Measurements from ENCODE around the gene PLEKHG4B.
A peak's percentile ranks its signal among the peaks of the same experiment; 100 is the strongest.

Gene PLEKHG4B

GRCh38 chr5:160173-160510 lies 68.2 kb downstream of the PLEKHG4B start:
- Histone ChIP-seq H3K4me1 (peaks cover 44 to 89% (median 81%) of the 10 kb centered on the region in 10 experiments), H3K27me3 (peaks cover 0 to 52% (median 0%) of the 10 kb centered on the region in 11 experiments; a peak in 5 of 22 replicates), H3K9ac (peak overlapping the region in 2 of 11 experiments; percentile 41 to 55; a peak in 4 of 22 replicates), H3K4me3 (0 out of 20 replicates have a peak overlapping the region, but pooled peaks of 1 of the 10 experiments have one; percentile 48), H3K4me2 (peak overlapping the region; percentile 72 to 97 (median 92); a peak in 18 of 22 replicates), H3K27ac (peak overlapping the region in 4 of 11 experiments; percentile 57 to 66 (median 64); a peak in 8 of 22 replicates), H3K9me3 (replicated peaks in 1 of 11) (peaks cover 0 to 8% (median 0%) of the 10 kb centered on the region in 11 experiments; a peak in 6 of 22 replicates), H4K20me1 (peaks cover 0 to 44% (median 17%) of the 10 kb centered on the region in 11 experiments; a peak in 11 of 22 replicates), H3K36me3 (peaks cover 0 to 81% (median 24%) of the 10 kb centered on the region in 11 experiments; a peak in 12 of 22 replicates)
- TF ChIP-seq Cebpa-rat (IDR thresholded peaks at IDR 0.05), result no peak

DNA sequence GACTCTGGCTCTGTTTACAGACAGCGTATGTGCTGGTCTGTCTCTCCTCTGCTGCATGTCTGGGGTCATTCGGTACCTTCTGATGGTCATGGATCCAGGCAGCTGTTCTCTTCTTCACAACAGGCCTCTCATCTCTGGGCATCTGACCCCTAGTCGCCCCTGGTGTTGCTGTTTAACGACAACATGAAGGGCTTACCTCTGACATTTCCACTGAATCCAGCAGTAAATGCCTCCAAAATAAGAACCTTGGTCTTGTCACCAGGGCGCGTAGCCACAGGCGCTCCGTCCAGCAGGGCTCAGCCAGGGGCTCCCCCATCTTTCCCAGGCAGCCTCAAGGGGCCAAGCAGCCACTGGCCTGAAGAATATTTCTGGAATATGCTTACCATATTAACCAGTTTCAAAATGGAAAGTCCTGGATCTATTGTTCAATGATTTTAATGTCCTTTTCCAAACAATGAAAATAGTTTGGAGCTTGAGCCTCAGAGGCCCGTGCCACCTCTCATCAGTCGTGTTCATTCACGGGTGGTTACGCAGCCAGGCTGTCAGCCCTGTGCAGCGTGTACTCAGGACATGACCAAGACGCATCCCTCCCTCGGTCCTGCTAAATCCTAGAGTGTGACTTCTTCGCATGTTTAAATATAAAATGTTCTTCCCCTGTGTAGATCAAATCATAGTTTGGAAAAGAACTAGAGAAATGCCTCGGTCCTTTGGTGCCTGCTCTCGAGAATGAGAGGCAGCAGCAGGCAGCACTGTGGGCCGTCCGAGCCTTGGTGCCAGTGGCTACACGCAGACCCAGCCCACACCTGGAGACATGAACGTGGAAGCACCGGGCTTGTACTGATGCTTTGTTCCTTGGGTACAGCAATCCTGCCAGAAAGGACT lies 69.2 kb downstream of the PLEKHG4B start:
- Histone ChIP-seq H3K4me3 (no peak overlapping the region), H4K20me1 (peaks cover 0 to 34% (median 17%) of the 10 kb centered on the region in 11 experiments; a peak in 11 of 22 replicates), H3K9me3 (replicated peaks in 1 of 11) (peaks cover 0 to 8% (median 0%) of the 10 kb centered on the region in 11 experiments; a peak in 6 of 22 replicates), H3K4me2 (peak overlapping the region in 9 of 11 experiments; percentile 50 to 94 (median 77); a peak in 17 of 22 replicates), H3K27me3 (peaks cover 0 to 42% (median 0%) of the 10 kb centered on the region in 11 experiments; a peak in 5 of 22 replicates), H3K27ac (peak overlapping the region in 4 of 11 experiments; percentile 47 to 60 (median 48); a peak in 2 of 22 replicates), H3K36me3 (peaks cover 0 to 73% (median 16%) of the 10 kb centered on the region in 11 experiments; a peak in 12 of 22 replicates), H3K9ac (peak overlapping the region in 2 of 11 experiments; percentile 29 to 52; a peak in 2 of 22 replicates), H3K4me1 (peaks cover 35 to 79% (median 71%) of the 10 kb centered on the region in 10 experiments)
- no peak for TF ChIP-seq Cebpa-rat (IDR thresholded peaks at IDR 0.05)

DNA sequence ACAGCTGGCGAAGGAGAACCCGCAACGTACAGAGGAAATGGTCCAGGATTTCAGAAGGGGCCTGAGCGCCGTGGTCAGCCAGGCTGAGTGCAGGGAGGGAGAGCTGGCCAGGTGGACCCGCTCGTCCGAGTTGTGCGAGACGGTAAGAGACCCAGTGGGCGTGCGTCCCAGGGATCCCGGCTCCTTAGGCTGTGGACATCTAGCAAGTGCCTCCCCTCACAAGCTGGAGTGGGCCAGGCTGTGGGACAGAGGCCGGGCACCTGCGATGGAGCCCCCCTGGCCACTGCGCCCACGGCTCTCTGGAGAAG lies 69.8 kb downstream of the PLEKHG4B start:
- TF ChIP-seq Cebpa-rat (IDR thresholded peaks at IDR 0.05), result no peak
- H4K20me1 ChIP-seq, result peaks cover 0 to 28% (median 12%) of the 10 kb centered on the region in 11 experiments; a peak in 11 of 22 replicates
- peaks cover 35 to 73% (median 65%) of the 10 kb centered on the region in 10 experiments for H3K4me1 ChIP-seq
- H3K27me3 ChIP-seq, result peaks cover 0 to 36% (median 0%) of the 10 kb centered on the region in 11 experiments; a peak in 5 of 22 replicates
- H3K27ac ChIP-seq, result peak overlapping the region in 8 of 11 experiments; percentile 19 to 60 (median 47); a peak in 11 of 22 replicates
- H3K9me3 ChIP-seq (replicated peaks in 1 of 11), result peaks cover 0 to 8% (median 0%) of the 10 kb centered on the region in 11 experiments; a peak in 6 of 22 replicates
- peaks cover 0 to 67% (median 11%) of the 10 kb centered on the region in 11 experiments; a peak in 11 of 22 replicates for H3K36me3 ChIP-seq
- H3K4me2 ChIP-seq, result peak overlapping the region in 9 of 11 experiments; percentile 50 to 94 (median 77); a peak in 18 of 22 replicates
- peak overlapping the region in 4 of 11 experiments; percentile 20 to 54 (median 40); a peak in 4 of 22 replicates for H3K9ac ChIP-seq
- no peak overlapping the region for H3K4me3 ChIP-seq

- Histone ChIP-seq H3K4me2 (peak overlapping the region; percentile 4 to 94 (median 72); a peak in 20 of 22 replicates), H3K9me3 (replicated peaks in 1 of 11) (peaks cover 0 to 8% (median 0%) of the 10 kb centered on the region in 11 experiments; a peak in 6 of 22 replicates), H3K27ac (peak overlapping the region in 8 of 11 experiments; percentile 19 to 60 (median 47); a peak in 15 of 22 replicates), H3K36me3 (peaks cover 0 to 63% (median 11%) of the 10 kb centered on the region in 11 experiments; a peak in 10 of 22 replicates), H3K4me1 (peaks cover 35 to 72% (median 64%) of the 10 kb centered on the region in 10 experiments), H3K27me3 (peaks cover 0 to 32% (median 0%) of the 10 kb centered on the region in 11 experiments; a peak in 5 of 22 replicates), H4K20me1 (peaks cover 0 to 25% (median 11%) of the 10 kb centered on the region in 11 experiments; a peak in 10 of 22 replicates), H3K4me3 (no peak overlapping the region), H3K9ac (peak overlapping the region in 7 of 11 experiments; percentile 12 to 54 (median 42); a peak in 11 of 22 replicates)
- TF ChIP-seq Cebpa-rat (IDR thresholded peaks at IDR 0.05), result no peak
These were observed 70.2 kb downstream of the PLEKHG4B start for GRCh38 chr5:162190-162564.

GRCh38 chr5:162565-163337 lies 70.8 kb downstream of the PLEKHG4B start:
- Histone ChIP-seq H4K20me1 (peaks cover 0 to 21% (median 11%) of the 10 kb centered on the region in 11 experiments; a peak in 10 of 22 replicates), H3K27ac (peak overlapping the region in 8 of 11 experiments; percentile 19 to 60 (median 47); a peak in 13 of 22 replicates), H3K9me3 (replicated peaks in 1 of 11) (peaks cover 0 to 8% (median 0%) of the 10 kb centered on the region in 11 experiments; a peak in 6 of 22 replicates)

DNA sequence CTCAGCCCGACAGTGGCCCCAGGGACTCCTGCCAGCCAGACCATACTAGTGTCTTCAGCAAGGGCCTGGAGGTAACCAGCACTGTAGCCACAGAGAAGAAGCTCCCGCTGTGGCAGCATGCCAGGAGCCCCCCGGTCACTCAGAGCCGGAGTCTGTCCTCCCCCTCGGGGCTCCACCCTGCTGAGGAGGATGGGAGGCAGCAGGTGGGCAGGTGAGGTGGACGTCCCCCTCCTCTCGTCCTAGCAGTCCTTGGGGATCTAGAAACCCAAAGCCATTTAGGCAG lies 71.3 kb downstream of the PLEKHG4B start:
- Histone ChIP-seq H3K27me3 (peaks cover 0 to 23% (median 0%) of the 10 kb centered on the region in 11 experiments; a peak in 4 of 22 replicates), H3K27ac (peak overlapping the region in 4 of 11 experiments; percentile 18 to 60 (median 46); a peak in 4 of 22 replicates), H3K4me1 (peaks cover 37 to 72% (median 64%) of the 10 kb centered on the region in 10 experiments), H3K9me3 (replicated peaks in 1 of 11) (peaks cover 0 to 8% (median 0%) of the 10 kb centered on the region in 11 experiments; a peak in 6 of 22 replicates), H3K36me3 (peaks cover 0 to 52% (median 9%) of the 10 kb centered on the region in 11 experiments; a peak in 10 of 22 replicates), H4K20me1 (peaks cover 0 to 21% (median 11%) of the 10 kb centered on the region in 11 experiments; a peak in 10 of 22 replicates), H3K4me3 (no peak overlapping the region), H3K4me2 (peak overlapping the region in 9 of 11 experiments; percentile 50 to 94 (median 77); a peak in 12 of 22 replicates), H3K9ac (peak overlapping the region in 1 of 11 experiments; percentile 2; a peak in 1 of 22 replicates)
- TF ChIP-seq Cebpa-rat (IDR thresholded peaks at IDR 0.05), result no peak

More at GRCh38 chr5:162565-163337, 70.8 kb downstream of the PLEKHG4B start:
- peaks cover 0 to 26% (median 0%) of the 10 kb centered on the region in 11 experiments; a peak in 5 of 22 replicates for H3K27me3 ChIP-seq
- H3K36me3 ChIP-seq, result peaks cover 0 to 57% (median 11%) of the 10 kb centered on the region in 11 experiments; a peak in 10 of 22 replicates
- H3K9ac ChIP-seq, result peak overlapping the region in 6 of 11 experiments; percentile 12 to 54 (median 44); a peak in 11 of 22 replicates
- H3K4me1 ChIP-seq, result peaks cover 35 to 72% (median 64%) of the 10 kb centered on the region in 10 experiments
- no peak for TF ChIP-seq Cebpa-rat (IDR thresholded peaks at IDR 0.05)
- H3K4me3 ChIP-seq, result no peak overlapping the region
- peak overlapping the region; percentile 4 to 94 (median 72); a peak in 20 of 22 replicates for H3K4me2 ChIP-seq

- peaks cover 0 to 23% (median 0%) of the 10 kb centered on the region in 11 experiments; a peak in 4 of 22 replicates for H3K27me3 ChIP-seq
- peaks cover 0 to 8% (median 0%) of the 10 kb centered on the region in 11 experiments; a peak in 6 of 22 replicates for H3K9me3 ChIP-seq (replicated peaks in 1 of 11)
- no peak overlapping the region for H3K9ac ChIP-seq
- H4K20me1 ChIP-seq, result peaks cover 0 to 21% (median 11%) of the 10 kb centered on the region in 11 experiments; a peak in 10 of 22 replicates
- H3K4me1 ChIP-seq, result peaks cover 37 to 72% (median 64%) of the 10 kb centered on the region in 10 experiments
- H3K36me3 ChIP-seq, result peaks cover 0 to 48% (median 9%) of the 10 kb centered on the region in 11 experiments; a peak in 10 of 22 replicates
- no peak overlapping the region for H3K4me3 ChIP-seq
- no peak overlapping the region for H3K27ac ChIP-seq
- TF ChIP-seq Cebpa-rat (IDR thresholded peaks at IDR 0.05), result no peak
- H3K4me2 ChIP-seq, result no peak overlapping the region; a peak in 1 of 22 replicates
These were observed 71.9 kb downstream of the PLEKHG4B start for GRCh38 chr5:163841-164240.

All from BLaER1 treated with 17β-estradiol and CSF1 and Interleukin-3, amounts not matched to agents 10 nM and 100 nM (cell line).